ENCODE data around the gene HAUS6. TPM values are rescaled to one million over a fixed set of nuclear protein-coding genes. Genes with fewer than 3 reads are reported as not detected.
"Not testable (repeated sequence)": the region's sequence is repeated elsewhere in the genome, so short reads cannot be mapped to it uniquely, and the experiment has no call there.

The HAUS6 gene
- total RNA-seq, 1 donor from 2014 or later: 8.6 TPM

DNA sequence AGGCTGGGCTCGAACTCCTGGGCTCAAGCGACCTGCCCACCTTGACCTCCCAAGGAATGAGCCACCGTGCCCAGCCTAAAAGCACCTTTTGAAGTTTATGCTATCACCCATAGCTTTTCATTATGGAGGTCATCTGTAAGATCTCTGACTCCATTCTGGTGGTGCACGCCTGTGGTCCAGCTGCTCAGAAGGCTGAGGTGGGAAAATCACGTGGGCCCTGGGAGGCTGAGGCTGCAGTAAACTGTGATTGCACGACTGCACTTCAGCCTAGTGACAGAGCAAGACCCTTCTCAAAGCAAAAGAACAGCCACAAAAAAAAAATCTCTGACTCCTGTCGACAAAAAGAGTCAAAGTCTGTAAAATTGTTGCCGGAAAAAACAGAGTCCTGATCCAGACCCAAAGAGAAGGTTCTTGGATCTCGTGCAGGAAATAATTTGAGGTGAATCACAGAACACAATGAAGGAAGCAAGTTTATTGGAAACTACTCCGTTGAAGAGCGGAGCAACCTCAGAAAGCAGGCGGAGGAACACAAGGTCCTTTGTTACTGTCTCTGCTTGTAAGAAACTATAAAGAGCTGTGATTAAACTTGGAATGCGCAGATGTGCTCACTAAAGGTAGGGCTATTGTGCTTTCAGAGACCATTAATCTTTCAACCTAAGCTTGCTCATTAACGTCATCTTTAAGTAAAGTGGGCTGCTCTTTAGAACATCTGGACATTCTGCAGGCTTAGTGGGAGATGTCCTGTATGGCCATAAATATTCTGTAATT, 2.0 kb upstream of the HAUS6 start:
- no peak for DNase-seq (ENCODE audit: extremely low spot score, unreplicated experiment)
- Mint-ChIP-seq H3K27ac (ENCODE audit: unreplicated experiment) (no peak overlapping the region), H3K4me3 (ENCODE audit: unreplicated experiment) (no peak overlapping the region), H3K36me3 (ENCODE audit: unreplicated experiment) (no peaks in the 10 kb centered on the region), H3K4me1 (ENCODE audit: unreplicated experiment) (peaks cover 19% of the 10 kb centered on the region), H3K27me3 (ENCODE audit: unreplicated experiment) (no peaks in the 10 kb centered on the region), H3K9me3 (ENCODE audit: unreplicated experiment) (no peaks in the 10 kb centered on the region)
- TF ChIP-seq, protein P1, sequence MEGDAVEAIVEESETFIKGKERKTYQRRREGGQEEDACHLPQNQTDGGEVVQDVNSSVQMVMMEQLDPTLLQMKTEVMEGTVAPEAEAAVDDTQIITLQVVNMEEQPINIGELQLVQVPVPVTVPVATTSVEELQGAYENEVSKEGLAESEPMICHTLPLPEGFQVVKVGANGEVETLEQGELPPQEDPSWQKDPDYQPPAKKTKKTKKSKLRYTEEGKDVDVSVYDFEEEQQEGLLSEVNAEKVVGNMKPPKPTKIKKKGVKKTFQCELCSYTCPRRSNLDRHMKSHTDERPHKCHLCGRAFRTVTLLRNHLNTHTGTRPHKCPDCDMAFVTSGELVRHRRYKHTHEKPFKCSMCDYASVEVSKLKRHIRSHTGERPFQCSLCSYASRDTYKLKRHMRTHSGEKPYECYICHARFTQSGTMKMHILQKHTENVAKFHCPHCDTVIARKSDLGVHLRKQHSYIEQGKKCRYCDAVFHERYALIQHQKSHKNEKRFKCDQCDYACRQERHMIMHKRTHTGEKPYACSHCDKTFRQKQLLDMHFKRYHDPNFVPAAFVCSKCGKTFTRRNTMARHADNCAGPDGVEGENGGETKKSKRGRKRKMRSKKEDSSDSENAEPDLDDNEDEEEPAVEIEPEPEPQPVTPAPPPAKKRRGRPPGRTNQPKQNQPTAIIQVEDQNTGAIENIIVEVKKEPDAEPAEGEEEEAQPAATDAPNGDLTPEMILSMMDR (IDR thresholded peaks at IDR 0.05): no peak

DNA sequence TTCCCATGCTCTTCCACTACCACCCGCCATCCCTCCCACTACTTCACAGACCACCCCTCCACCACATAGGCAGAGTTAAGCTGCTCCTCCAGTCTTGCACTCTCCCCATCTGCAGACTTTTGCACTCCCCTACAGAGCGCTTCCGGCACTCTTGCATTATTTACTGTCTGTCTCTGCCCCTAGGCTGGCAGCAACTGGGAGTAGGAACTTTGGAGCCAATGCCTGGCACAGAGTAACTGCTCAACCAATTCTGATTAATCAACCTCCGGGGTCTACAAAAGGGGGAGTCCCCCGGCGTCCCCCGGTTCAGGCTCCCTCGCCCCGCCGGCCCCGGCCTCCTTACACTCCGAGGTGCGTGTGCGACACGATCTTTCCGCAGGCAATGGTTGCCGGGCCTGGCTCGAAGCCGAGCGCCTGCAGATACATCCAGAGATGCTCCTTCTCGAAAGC, 498 bp downstream of the HAUS6 start:
- Mint-ChIP-seq H3K36me3 (ENCODE audit: unreplicated experiment) (no peaks in the 10 kb centered on the region), H3K27me3 (ENCODE audit: unreplicated experiment) (no peaks in the 10 kb centered on the region), H3K9me3 (ENCODE audit: unreplicated experiment) (no peaks in the 10 kb centered on the region), H3K4me1 (ENCODE audit: unreplicated experiment) (peaks cover 22% of the 10 kb centered on the region), H3K27ac (ENCODE audit: unreplicated experiment) (peak overlapping the region; percentile 85), H3K4me3 (ENCODE audit: unreplicated experiment) (peak overlapping the region; percentile 93)
- TF ChIP-seq, protein P1 (IDR thresholded peaks at IDR 0.05): no peak
- no peak for DNase-seq (ENCODE audit: extremely low spot score, unreplicated experiment)

DNA sequence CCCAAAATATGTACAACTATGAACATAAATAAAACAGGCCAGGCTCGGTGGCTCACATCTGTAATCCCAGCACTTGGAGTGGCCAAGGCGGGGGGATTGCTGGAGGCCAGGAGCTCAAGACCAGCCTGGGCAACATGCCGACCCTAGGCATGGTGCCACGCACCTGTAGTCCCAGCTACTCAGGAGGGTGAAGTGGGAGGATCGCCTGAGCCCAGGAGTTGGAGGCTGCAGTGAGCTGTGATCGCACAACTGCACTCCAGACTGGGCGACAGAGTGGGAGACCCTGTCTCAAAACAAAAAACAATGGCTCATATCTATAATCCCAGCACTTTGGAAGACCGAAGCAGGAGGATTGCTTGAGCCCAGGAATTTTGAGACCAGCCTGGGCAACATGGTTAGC, 1.5 kb downstream of the HAUS6 start:
- no peak for DNase-seq (ENCODE audit: extremely low spot score, unreplicated experiment)
- Mint-ChIP-seq H3K4me1 (ENCODE audit: unreplicated experiment) (peaks cover 22% of the 10 kb centered on the region), H3K4me3 (ENCODE audit: unreplicated experiment) (peak overlapping the region; percentile 68), H3K36me3 (ENCODE audit: unreplicated experiment) (no peaks in the 10 kb centered on the region), H3K27ac (ENCODE audit: unreplicated experiment) (no peak overlapping the region), H3K9me3 (ENCODE audit: unreplicated experiment) (no peaks in the 10 kb centered on the region), H3K27me3 (ENCODE audit: unreplicated experiment) (no peaks in the 10 kb centered on the region)
- TF ChIP-seq, protein P1 (IDR thresholded peaks at IDR 0.05): no peak

DNA sequence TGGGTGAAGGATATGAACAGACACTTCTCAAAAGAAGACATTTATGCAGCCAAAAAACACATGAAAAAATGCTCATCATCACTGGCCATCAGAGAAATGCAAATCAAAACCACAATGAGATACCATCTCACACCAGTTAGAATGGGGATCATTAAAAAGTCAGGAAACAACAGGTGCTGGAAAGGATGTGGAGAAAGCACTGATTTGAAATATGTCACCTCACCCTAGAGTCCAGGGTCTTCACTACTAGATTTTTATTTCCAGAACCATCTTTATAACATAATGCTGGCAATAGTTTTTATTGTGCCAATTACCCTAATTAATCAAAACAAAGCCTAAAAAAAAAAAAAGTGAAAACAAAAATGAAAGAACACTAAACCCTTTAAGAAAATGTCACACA, 5.3 kb downstream of the HAUS6 start:
- Mint-ChIP-seq H3K4me1 (ENCODE audit: unreplicated experiment) (peaks cover 20% of the 10 kb centered on the region), H3K36me3 (ENCODE audit: unreplicated experiment) (peaks cover 10% of the 10 kb centered on the region)
- not testable (repeated sequence) for H3K4me3 Mint-ChIP-seq (ENCODE audit: unreplicated experiment); H3K9me3 Mint-ChIP-seq (ENCODE audit: unreplicated experiment); DNase-seq (ENCODE audit: extremely low spot score, unreplicated experiment); H3K27me3 Mint-ChIP-seq (ENCODE audit: unreplicated experiment); H3K27ac Mint-ChIP-seq (ENCODE audit: unreplicated experiment)

DNA sequence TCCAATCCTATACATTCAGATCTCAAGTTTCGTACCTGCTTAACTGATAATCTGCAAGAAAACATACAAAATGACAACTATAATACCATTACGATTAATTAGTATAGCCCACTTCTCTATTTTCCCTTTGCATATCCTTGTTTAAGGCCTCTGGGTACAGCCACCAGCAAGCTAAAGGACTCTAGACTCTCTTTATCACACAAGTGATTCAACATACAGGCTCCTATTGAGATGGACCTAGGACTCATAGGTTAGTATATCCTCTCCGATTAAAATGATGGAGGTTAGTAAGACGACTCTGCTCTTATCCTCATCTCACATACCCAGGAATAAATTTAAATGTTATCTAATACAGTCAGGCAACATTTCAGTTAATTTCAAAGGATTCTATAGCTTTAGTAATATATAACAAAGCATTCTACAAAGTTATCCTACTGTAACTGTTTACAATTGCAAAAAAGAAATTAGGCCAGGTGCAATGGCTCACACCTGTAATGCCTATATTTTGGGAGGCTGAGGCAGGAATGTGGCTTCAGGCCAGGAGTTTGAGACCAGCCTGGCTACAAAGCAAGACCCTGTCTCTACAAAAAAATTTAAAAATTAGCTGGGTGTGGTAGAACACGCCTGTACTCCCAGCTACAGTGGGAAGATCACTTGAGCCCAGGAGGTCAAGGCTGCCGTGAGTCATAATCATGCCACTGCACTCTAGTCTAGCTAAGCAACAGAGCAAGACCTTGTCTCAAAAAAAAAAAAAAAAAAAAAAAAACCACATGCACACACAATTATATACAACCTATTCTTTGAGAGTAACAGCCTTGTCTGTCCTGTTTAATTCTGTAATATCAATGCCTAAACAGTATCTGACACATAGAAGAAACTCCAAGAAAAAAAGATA, 15.4 kb downstream of the HAUS6 start:
- H3K9me3 Mint-ChIP-seq (ENCODE audit: unreplicated experiment): no peaks in the 10 kb centered on the region
- H3K27ac Mint-ChIP-seq (ENCODE audit: unreplicated experiment): no peak overlapping the region
- TF ChIP-seq, protein P1 (IDR thresholded peaks at IDR 0.05): no peak
- peaks cover 10% of the 10 kb centered on the region for H3K36me3 Mint-ChIP-seq (ENCODE audit: unreplicated experiment)
- H3K4me3 Mint-ChIP-seq (ENCODE audit: unreplicated experiment): no peak overlapping the region
- no peak for DNase-seq (ENCODE audit: extremely low spot score, unreplicated experiment)
- no peaks in the 10 kb centered on the region for H3K27me3 Mint-ChIP-seq (ENCODE audit: unreplicated experiment)
- peaks cover 4% of the 10 kb centered on the region for H3K4me1 Mint-ChIP-seq (ENCODE audit: unreplicated experiment)

All from osteocyte (in vitro differentiated cells).